Adrenal gland (tissue), 12 donors: ENCODE results near the gene VPS18. TPM values are rescaled to one million over a fixed set of nuclear protein-coding genes. Genes with fewer than 3 reads are reported as not detected.

ENCODE experiments used
- DNase-seq, 7 donors: peaks; one replicate each; pipeline ENCODE4 v3.0.0-alpha.2; 2019 to 2020
- H3K27ac ChIP-seq, 5 donors: fragments of 200-600 bp; sonication (generic) in 4 of 5; 1 replicate in 3 of 5; 2 replicates in 2 of 5; pipeline versions ENCODE4 v1.5.1 to v1.8.0; 2016 to 2020; ENCODE audit warnings: mild to moderate bottlenecking in 1 of 5
- H3K27me3 ChIP-seq: fragments of 200-600 bp; 2 replicates; pipeline ENCODE4 v1.8.0; 2021
- H3K36me3 ChIP-seq, 2 donors: fragments of 200-600 bp; replicated peaks in 1 of 2; 1 replicate in 1 of 2; 2 replicates in 1 of 2; pipeline versions ENCODE4 v1.5.1 to v1.8.0; 2018 to 2022
- H3K4me1 ChIP-seq, 2 donors: fragments of 200-600 bp; replicated peaks in 1 of 2; 1 replicate in 1 of 2; 2 replicates in 1 of 2; pipeline versions ENCODE4 v1.5.1 to v1.8.0; 2018 to 2021
- H3K4me3 ChIP-seq, 4 donors: fragments of 200-600 bp; sonication (generic) in 3 of 4; one replicate each; pipeline ENCODE4 v1.5.1; 2016 to 2018
- H3K9me3 ChIP-seq, 3 donors: fragments of 200-600 bp; sonication (generic) in 1 of 3; replicated peaks in 1 of 3; 1 replicate in 2 of 3; 2 replicates in 1 of 3; pipeline versions ENCODE4 v1.5.1 to v1.8.0; 2016 to 2021
- CTCF ChIP-seq, 6 experiments: fragments of 450-650 bp in 4 of 6; fragments of 200-600 bp in 2 of 6; sonication (generic) in 1 of 6; IDR thresholded peaks; 1 replicate in 5 of 6; 2 replicates in 1 of 6; pipeline versions ENCODE4 v1.5.1 to v1.8.0; 2016 to 2021; ENCODE audit warnings: antibody characterized with exemption in 6 of 6, mild to moderate bottlenecking in 2 of 6, moderate library complexity in 1 of 6
- POLR2A ChIP-seq, 2 donors: fragments of 450-650 bp; IDR thresholded peaks; one replicate each; pipeline ENCODE4 v1.6.1; 2017; ENCODE audit warnings: antibody characterized with exemption in 2 of 2, mild to moderate bottlenecking in 2 of 2, moderate library complexity in 1 of 2
- WGBS, 4 donors: extraction: QIAGEN DNeasy Blood & Tissue Kit in 2 of 4; methylation state at CpG; one replicate each; pipeline versions ENCODE4 v1.1.5 to v1.1.7; 2013 to 2017; 5-methylcytosine and 5-hydroxymethylcytosine counted together
- intact Hi-C, 2 donors: fragments of 100-400 bp; cut with DNase I; formaldehyde crosslinking; loops; one replicate each; pipeline versions ENCODE4 v1.14.1 to v1.15.0; 2022 to 2023
- polyA plus RNA-seq, 3 donors: library from polyadenylated mRNA; stranded (reverse); fragments of 200-250 nt in 2 of 3; fragments of 350-450 nt in 1 of 3; fragmentation: Illumina TruSeq in 1 of 3; extraction: RNeasy Lipid Tissue Mini Kit (QIAGEN cat#74804) in 1 of 3; gene quantifications; one replicate each; pipeline ENCODE4 v1.2.3, GENCODE V29; 2013 to 2014
- total RNA-seq, 9 donors: library from RNA; depleted of rRNA in 4 of 9; stranded (reverse); fragments of >200 nt in 4 of 9; fragments of 120-200 nt in 1 of 9; fragmentation: NEBNext Ultra II Directional in 1 of 9; extraction: Animal tissue kit (Norgen Biotek cat#: 25700) in 1 of 9; gene quantifications; one replicate each; pipeline versions ENCODE4 v1.1.0 to v1.2.4, GENCODE V29; 2013 to 2023
- donor health status: healthy with polysubstance abuse.
- donor health status: Bipolar disorder and iron deficiency.
- donor health status: DM: yes; HTN: yes; CAD: no.
- donor health status: DM: no; HTN: no; CAD: no.
- donor health status: DM: no; HTN: no; CAD: no.
- donor health status: DM: yes; HTN: yes; CAD: no.

VPS18 gene
- total and polyA plus RNA-seq, 12 donors: 8.9 to 43.4 (median 30.0) TPM

GRCh38 chr15:40871749-40872617, 22.3 kb upstream of the VPS18 start:
- no peaks in the 10 kb centered on the region for H3K9me3 ChIP-seq
- H3K4me3 ChIP-seq: no peak overlapping the region
- 80 to 86% (median 86%) methylated on average over 9 to 13 of the region's 13 CpGs for WGBS, 4 donors
- no peaks in the 10 kb centered on the region for H3K27me3 ChIP-seq
- TF ChIP-seq POLR2A (IDR thresholded peaks at IDR 0.05): no peak
- no peak for TF ChIP-seq CTCF (IDR thresholded peaks at IDR 0.05)
- DNase-seq: no peak
- no peaks in the 10 kb centered on the region for H3K36me3 ChIP-seq
- H3K4me1 ChIP-seq: peaks cover 9 to 10% of the 10 kb centered on the region in 2 donors
- H3K27ac ChIP-seq: no peak overlapping the region
- intact Hi-C loops: no loop called here

GRCh38 chr15:40872791-40873693, 21.2 kb upstream of the VPS18 start:
- Histone ChIP-seq H3K4me1 (peaks cover 9 to 10% of the 10 kb centered on the region in 2 donors), H3K36me3 (no peaks in the 10 kb centered on the region), H3K27me3 (no peaks in the 10 kb centered on the region), H3K4me3 (peak overlapping the region in 1 of 4 donors; percentile 62), H3K27ac (no peak overlapping the region), H3K9me3 (no peaks in the 10 kb centered on the region)
- DNase-seq: no peak
- intact Hi-C loops: no loop called here
- TF ChIP-seq POLR2A (IDR thresholded peaks at IDR 0.05) (no peak), CTCF (IDR thresholded peaks at IDR 0.05) (no peak)
- WGBS, 4 donors: 64 to 78% (median 65%) methylated on average over 18 to 33 of the region's 33 CpGs

GRCh38 chr15:40873694-40874561, 20.3 kb upstream of the VPS18 start, which contains the start of gene RHOV:
RHOV (minus strand) TSS chr15:40874234; CDS start chr15:40874139, 95 bp downstream.
- H3K27ac ChIP-seq: no peak within 1 kb of the TSS
- intact Hi-C loops: no loop called here
- peak within 1 kb of the TSS in 1 of 4 donors; percentile 62 for H3K4me3 ChIP-seq
- peaks cover 9 to 10% of the 10 kb centered on the region in 2 donors for H3K4me1 ChIP-seq
- H3K27me3 ChIP-seq: no peaks in the 10 kb centered on the region
- H3K9me3 ChIP-seq: no peaks in the 10 kb centered on the region
- WGBS, 4 donors: 1 to 4% (median 1%) methylated on average over 10 to 74 of the region's 74 CpGs
- peak; percentile 33 to 63 (median 51) for DNase-seq
- TF ChIP-seq CTCF (IDR thresholded peaks at IDR 0.05): peak in 1 of 6 experiments; percentile 21
- no peak for TF ChIP-seq POLR2A (IDR thresholded peaks at IDR 0.05)
- no peaks in the 10 kb centered on the region for H3K36me3 ChIP-seq
